ENCODE results near the gene FAM111A. TPM values are rescaled to one million over a fixed set of nuclear protein-coding genes. Genes with fewer than 3 reads are reported as not detected.

Gene FAM111A
- polyA plus RNA-seq, 1 donor (not counting 4 experiments of a cell fraction or from before 2014, with no cell fraction given) = 21.0 TPM

DNA sequence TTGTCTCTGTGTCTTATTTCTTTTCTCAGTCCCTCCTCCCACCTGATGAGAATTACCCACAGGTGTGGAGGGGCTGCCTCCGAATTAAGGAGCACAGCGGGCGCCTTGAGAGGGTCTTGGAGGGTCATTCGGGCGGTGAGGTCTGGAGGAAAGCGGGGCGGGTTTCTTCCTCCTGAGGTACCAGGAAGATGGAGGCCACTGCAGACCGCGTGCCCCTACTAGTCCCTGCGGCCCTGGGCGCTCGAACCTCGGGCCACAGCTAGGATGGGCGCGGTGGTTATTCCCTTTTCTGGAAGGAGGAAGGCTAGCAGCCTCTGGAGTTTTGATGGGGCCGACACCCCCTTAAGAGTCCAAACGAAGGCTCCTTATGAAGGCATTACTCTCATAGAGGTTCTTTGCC, 5.5 kb upstream of the FAM111A start:
- FAIRE-seq (no peak), DNase-seq (ENCODE audit: low read depth, low spot score) (no peak)
- dilution Hi-C loops (cut with MboI; ENCODE audit: extremely low pct_ligation_motif_present, low sequenced_read_pairs) = no loop called here
- no peak overlapping the region for H3K4me2 ChIP-seq (ENCODE audit: control insufficient read depth, extremely low read depth, insufficient read depth, low read depth, low read length)
- no peaks in the 10 kb centered on the region for H3K27me3 ChIP-seq (ENCODE audit: control insufficient read depth, extremely low read depth, insufficient read depth, low read length)
- no peak for TF ChIP-seq CTCF (optimal IDR thresholded peaks at IDR 0.05 in 1 of 3, IDR thresholded peaks at IDR 0.05 in 1 of 3, conservative IDR thresholded peaks at IDR 0.05 in 1 of 3; ENCODE audit: extremely low read depth in 1 of 3, insufficient read depth in 2 of 3, low read length in 3 of 3)
- no peak for TF ChIP-seq EZH2 (IDR thresholded peaks at IDR 0.05; ENCODE audit: low read length)
- H3K27ac ChIP-seq (ENCODE audit: control insufficient read depth, insufficient read depth, low read length) = no peak overlapping the region
- peaks cover 0 to 6% of the 10 kb centered on the region in 2 experiments for H3K36me3 ChIP-seq (ENCODE audit: control insufficient read depth in 2 of 2, extremely low read depth in 1 of 2, insufficient read depth in 2 of 2, low read length in 2 of 2)
- H3K9ac ChIP-seq (ENCODE audit: control insufficient read depth, extremely low read depth, insufficient read depth, low read length) = no peak overlapping the region
- H4K20me1 ChIP-seq (ENCODE audit: control insufficient read depth, extremely low read depth, insufficient read depth, low read length) = no peaks in the 10 kb centered on the region
- H3K79me2 ChIP-seq (ENCODE audit: control insufficient read depth, insufficient read depth, low read length) = peaks cover 2% of the 10 kb centered on the region
- no peak overlapping the region for H2AFZ ChIP-seq (ENCODE audit: control insufficient read depth, low read length)
- no peak overlapping the region for H3K4me3 ChIP-seq (ENCODE audit: control insufficient read depth in 2 of 3, extremely low read depth in 1 of 3, insufficient read depth in 2 of 3, low read depth in 1 of 3, low read length in 3 of 3)
- H3K9me1 ChIP-seq (ENCODE audit: control insufficient read depth, extremely low read depth, insufficient read depth, low read length) = no peaks in the 10 kb centered on the region
- H3K9me3 ChIP-seq (ENCODE audit: control insufficient read depth, low read depth, low read length) = no peaks in the 10 kb centered on the region
- H3K4me1 ChIP-seq (ENCODE audit: control insufficient read depth, extremely low read depth, insufficient read depth, low read length) = peaks cover 2% of the 10 kb centered on the region

GRCh38 chr11:59138643-59139042, 4.0 kb upstream of the FAM111A start:
- dilution Hi-C loops (cut with MboI; ENCODE audit: extremely low pct_ligation_motif_present, low sequenced_read_pairs) = no loop called here

More at GRCh38 chr11:59138643-59139042, 4.0 kb upstream of the FAM111A start:
- H3K4me1 ChIP-seq (ENCODE audit: control insufficient read depth, extremely low read depth, insufficient read depth, low read length) = peaks cover 6% of the 10 kb centered on the region
- H3K27ac ChIP-seq (ENCODE audit: control insufficient read depth, insufficient read depth, low read length) = no peak overlapping the region
- H4K20me1 ChIP-seq (ENCODE audit: control insufficient read depth, extremely low read depth, insufficient read depth, low read length) = no peaks in the 10 kb centered on the region
- FAIRE-seq (no peak), DNase-seq (ENCODE audit: low read depth, low spot score) (no peak)
- peaks cover 0 to 4% of the 10 kb centered on the region in 2 experiments for H3K36me3 ChIP-seq (ENCODE audit: control insufficient read depth in 2 of 2, extremely low read depth in 1 of 2, insufficient read depth in 2 of 2, low read length in 2 of 2)
- H3K27me3 ChIP-seq (ENCODE audit: control insufficient read depth, extremely low read depth, insufficient read depth, low read length) = no peaks in the 10 kb centered on the region
- no peak overlapping the region for H3K4me2 ChIP-seq (ENCODE audit: control insufficient read depth, extremely low read depth, insufficient read depth, low read depth, low read length)
- H3K79me2 ChIP-seq (ENCODE audit: control insufficient read depth, insufficient read depth, low read length) = peaks cover 2% of the 10 kb centered on the region
- H3K9ac ChIP-seq (ENCODE audit: control insufficient read depth, extremely low read depth, insufficient read depth, low read length) = no peak overlapping the region
- no peak overlapping the region for H3K4me3 ChIP-seq (ENCODE audit: control insufficient read depth in 2 of 3, extremely low read depth in 1 of 3, insufficient read depth in 2 of 3, low read depth in 1 of 3, low read length in 3 of 3)
- TF ChIP-seq EZH2 (IDR thresholded peaks at IDR 0.05; ENCODE audit: low read length) (no peak), CTCF (optimal IDR thresholded peaks at IDR 0.05 in 1 of 3, IDR thresholded peaks at IDR 0.05 in 1 of 3, conservative IDR thresholded peaks at IDR 0.05 in 1 of 3; ENCODE audit: extremely low read depth in 1 of 3, insufficient read depth in 2 of 3, low read length in 3 of 3) (no peak)
- no peaks in the 10 kb centered on the region for H3K9me3 ChIP-seq (ENCODE audit: control insufficient read depth, low read depth, low read length)
- H3K9me1 ChIP-seq (ENCODE audit: control insufficient read depth, extremely low read depth, insufficient read depth, low read length) = no peaks in the 10 kb centered on the region
- no peak overlapping the region for H2AFZ ChIP-seq (ENCODE audit: control insufficient read depth, low read length)
